Measurements from ENCODE around the gene KRT76. TPM values are rescaled to one million over a fixed set of nuclear protein-coding genes. Genes with fewer than 3 reads are reported as not detected.

Gene KRT76
- total RNA-seq, 4 donors from 2014 or later: not detected

- DNase-seq (ENCODE audit: low spot score in 2 of 2): no peak
Observed at GRCh38 chr12:52744493-52745156, 32.5 kb downstream of the KRT76 start.

GRCh38 chr12:52742822-52743457 lies 34.2 kb downstream of the KRT76 start:
- peaks cover 0 to 7% of the 10 kb centered on the region in 2 donors for H3K27me3 ChIP-seq
- H3K4me3 ChIP-seq: no peak overlapping the region
- no peaks in the 10 kb centered on the region for H3K9me3 ChIP-seq
- TF ChIP-seq CTCF (IDR thresholded peaks at IDR 0.05) (no peak), EP300 (IDR thresholded peaks at IDR 0.05) (no peak), POLR2A (IDR thresholded peaks at IDR 0.05) (no peak)
- H3K27ac ChIP-seq: no peak overlapping the region
- no peak for DNase-seq (ENCODE audit: low spot score in 2 of 2)
- no peaks in the 10 kb centered on the region for H3K4me1 ChIP-seq
- no peaks in the 10 kb centered on the region for H3K36me3 ChIP-seq
- WGBS, 2 donors: 67 to 82% methylated on average over 3 of the region's 3 CpGs

More at GRCh38 chr12:52744493-52745156, 32.5 kb downstream of the KRT76 start:
- TF ChIP-seq EP300 (IDR thresholded peaks at IDR 0.05) (no peak), POLR2A (IDR thresholded peaks at IDR 0.05) (no peak), CTCF (IDR thresholded peaks at IDR 0.05) (no peak)
- Histone ChIP-seq H3K9me3 (no peaks in the 10 kb centered on the region), H3K4me1 (no peaks in the 10 kb centered on the region), H3K36me3 (no peaks in the 10 kb centered on the region), H3K4me3 (no peak overlapping the region), H3K27me3 (peaks cover 0 to 7% of the 10 kb centered on the region in 2 donors), H3K27ac (no peak overlapping the region)
- 64 to 71% methylated on average over 1 of the region's 1 CpG for WGBS, 2 donors

- Histone ChIP-seq H3K27ac (no peak overlapping the region), H3K4me1 (no peaks in the 10 kb centered on the region), H3K27me3 (peaks cover 0 to 7% of the 10 kb centered on the region in 2 donors), H3K9me3 (no peaks in the 10 kb centered on the region), H3K4me3 (no peak overlapping the region), H3K36me3 (no peaks in the 10 kb centered on the region)
- TF ChIP-seq CTCF (IDR thresholded peaks at IDR 0.05): no peak
- no peak for TF ChIP-seq POLR2A (IDR thresholded peaks at IDR 0.05)
- TF ChIP-seq EP300 (IDR thresholded peaks at IDR 0.05): no peak
- DNase-seq (ENCODE audit: low spot score in 2 of 2): no peak
- WGBS, 2 donors: 61 to 90% methylated on average over 4 to 5 of the region's 7 CpGs
Observed at GRCh38 chr12:52742196-52742580, 35.0 kb downstream of the KRT76 start.

- no peaks in the 10 kb centered on the region for H3K4me1 ChIP-seq
- peaks cover 0 to 7% of the 10 kb centered on the region in 2 donors for H3K27me3 ChIP-seq
- H3K36me3 ChIP-seq: no peaks in the 10 kb centered on the region
- WGBS, 2 donors: 16 to 17% methylated on average over 13 to 16 of the region's 16 CpGs
- no peak overlapping the region for H3K27ac ChIP-seq
- peak in 1 of 2 donors; percentile 31 for DNase-seq (ENCODE audit: low spot score in 2 of 2)
- no peak overlapping the region for H3K4me3 ChIP-seq
- no peak for TF ChIP-seq EP300 (IDR thresholded peaks at IDR 0.05)
- TF ChIP-seq CTCF (IDR thresholded peaks at IDR 0.05): no peak
- TF ChIP-seq POLR2A (IDR thresholded peaks at IDR 0.05): no peak
- H3K9me3 ChIP-seq: no peaks in the 10 kb centered on the region
Observed at GRCh38 chr12:52741375-52742195, 35.6 kb downstream of the KRT76 start.

GRCh38 chr12:52740584-52740983 lies 36.6 kb downstream of the KRT76 start:
- H3K36me3 ChIP-seq: no peaks in the 10 kb centered on the region
- peaks cover 0 to 12% of the 10 kb centered on the region in 2 donors for H3K27me3 ChIP-seq
- no peaks in the 10 kb centered on the region for H3K4me1 ChIP-seq
- DNase-seq (ENCODE audit: low spot score in 2 of 2): no peak
- H3K4me3 ChIP-seq: no peak overlapping the region
- no peaks in the 10 kb centered on the region for H3K9me3 ChIP-seq
- H3K27ac ChIP-seq: no peak overlapping the region
- no peak for TF ChIP-seq EP300 (IDR thresholded peaks at IDR 0.05)

Data from tibial nerve (tissue), 4 donors.